Endodermal cell (in vitro differentiated cells): ENCODE data around the gene VPS35L. TPM values are rescaled to one million over a fixed set of nuclear protein-coding genes. Genes with fewer than 3 reads are reported as not detected.

Experiments used
- DNase-seq: peaks from one replicate; pipeline ENCODE4 v3.0.0-alpha.2; 2017
- H3K27ac ChIP-seq: 2 replicates; pipeline ENCODE4 v1.5.1; 2013; ENCODE audit warnings: mild to moderate bottlenecking, low read depth, low read length, moderate library complexity
- H3K27me3 ChIP-seq: 2 replicates; pipeline ENCODE4 v1.6.1; 2013; ENCODE audit warnings: mild to moderate bottlenecking, low read length, moderate library complexity; ENCODE audit not compliant: insufficient read depth, control insufficient read depth, poor library complexity, severe bottlenecking
- H3K36me3 ChIP-seq: 2 replicates; pipeline ENCODE4 v1.7.0; 2013; ENCODE audit warnings: mild to moderate bottlenecking, low read length, moderate library complexity; ENCODE audit not compliant: control insufficient read depth, insufficient read depth
- H3K4me1 ChIP-seq: one replicate; pipeline ENCODE4 v1.7.0; 2013; ENCODE audit warnings: low read length; ENCODE audit not compliant: control insufficient read depth, insufficient read depth
- H3K4me3 ChIP-seq: 2 replicates; pipeline ENCODE4 v1.5.1; 2013; ENCODE audit warnings: mild to moderate bottlenecking, low read length, moderate library complexity
- H3K9ac ChIP-seq: 2 replicates; pipeline ENCODE4 v1.6.1; 2013; ENCODE audit warnings: mild to moderate bottlenecking, low read length, moderate library complexity; ENCODE audit not compliant: poor library complexity, severe bottlenecking; ENCODE audit errors: extremely low read depth
- H3K9me3 ChIP-seq: 2 replicates; pipeline ENCODE4 v1.6.1; 2013; ENCODE audit warnings: mild to moderate bottlenecking, low read length, moderate library complexity; ENCODE audit not compliant: control insufficient read depth
- H3K27ac Mint-ChIP-seq: 2 replicates; pipeline ENCODE4 v1.8.0; 2020; ENCODE audit warnings: mixed read lengths
- H3K27me3 Mint-ChIP-seq: 2 replicates; pipeline ENCODE4 v1.8.0; 2021; ENCODE audit warnings: mild to moderate bottlenecking, mixed read lengths; ENCODE audit not compliant: insufficient read depth
- H3K36me3 Mint-ChIP-seq: 2 replicates; pipeline ENCODE4 v1.8.0; 2020; ENCODE audit warnings: low read depth, mixed read lengths
- H3K4me1 Mint-ChIP-seq: 2 replicates; pipeline ENCODE4 v1.8.0; 2020; ENCODE audit warnings: mixed read lengths
- H3K4me3 Mint-ChIP-seq: 2 replicates; pipeline ENCODE4 v1.8.0; 2020; ENCODE audit warnings: mild to moderate bottlenecking, moderate library complexity, mixed read lengths
- H3K9me3 Mint-ChIP-seq: 2 replicates; pipeline ENCODE4 v1.8.0; 2020; ENCODE audit warnings: mild to moderate bottlenecking, mixed read lengths
- CTCF ChIP-seq: fragments of 200-600 bp; sonication (generic); conservative IDR thresholded peaks from 2 replicates; pipeline ENCODE4 v1.5.0; 2021; ENCODE audit warnings: antibody characterized with exemption, mild to moderate bottlenecking
- WGBS, 2 experiments: methylation state at CpG; one replicate each; pipeline versions ENCODE4 v1.1.5 to v1.1.7; 2013; ENCODE audit warnings: missing lambda C conversion rate in 2 of 2, mixed read lengths in 1 of 2; ENCODE audit not compliant: insufficient coverage in 1 of 2, insufficient read length in 1 of 2; 5-methylcytosine and 5-hydroxymethylcytosine counted together
- total RNA-seq, 2 donors: library from RNA; stranded (reverse); fragmentation: NEBNext Ultra II Directional in 1 of 2; extraction: Animal tissue kit (Norgen Biotek cat#: 25700) in 1 of 2; gene quantifications; 2 replicates in 1 of 2; 3 replicates in 1 of 2; pipeline ENCODE4 v1.2.1, GENCODE V29; 2021

VPS35L gene
- total RNA-seq, 2 donors from 2014 or later, result 61.5 to 82.0 TPM

- Histone ChIP-seq H3K9ac (no peak overlapping the region), H3K4me3 (no peak overlapping the region), H3K36me3 (peaks cover under 1% of the 10 kb centered on the region), H3K27me3 (no peaks in the 10 kb centered on the region), H3K4me1 (peaks cover 4% of the 10 kb centered on the region), H3K9me3 (no peaks in the 10 kb centered on the region), H3K27ac (no peak overlapping the region)
- peak overlapping the region; percentile 87 for H3K27ac Mint-ChIP-seq
- H3K4me3 Mint-ChIP-seq, result no peak overlapping the region
- no peak for DNase-seq
- H3K36me3 Mint-ChIP-seq, result peaks cover 12% of the 10 kb centered on the region
- H3K9me3 Mint-ChIP-seq, result no peaks in the 10 kb centered on the region
- TF ChIP-seq CTCF, result no peak
- no peaks in the 10 kb centered on the region for H3K27me3 Mint-ChIP-seq
- H3K4me1 Mint-ChIP-seq, result peaks cover 26% of the 10 kb centered on the region
Measured at GRCh38 chr16:19743816-19744159, 188.3 kb downstream of the VPS35L start.

- no peak for TF ChIP-seq CTCF
- H3K4me1 ChIP-seq, result peaks cover 4% of the 10 kb centered on the region
- Mint-ChIP-seq H3K4me3 (no peak overlapping the region), H3K9me3 (no peaks in the 10 kb centered on the region), H3K36me3 (peaks cover 5% of the 10 kb centered on the region), H3K27me3 (no peaks in the 10 kb centered on the region), H3K27ac (no peak overlapping the region), H3K4me1 (peaks cover 28% of the 10 kb centered on the region)
- WGBS, 2 experiments, result 87 to 100% methylated on average over 1 to 3 of the region's 3 CpGs
- no peaks in the 10 kb centered on the region for H3K27me3 ChIP-seq
- DNase-seq, result no peak
- no peak overlapping the region for H3K4me3 ChIP-seq
- H3K9ac ChIP-seq, result no peak overlapping the region
- no peaks in the 10 kb centered on the region for H3K36me3 ChIP-seq
- no peaks in the 10 kb centered on the region for H3K9me3 ChIP-seq
- H3K27ac ChIP-seq, result no peak overlapping the region
Measured at GRCh38 chr16:19744670-19745069, 189.2 kb downstream of the VPS35L start.

GRCh38 chr16:19745286-19746010 lies 189.9 kb downstream of the VPS35L start:
- no peaks in the 10 kb centered on the region for H3K36me3 Mint-ChIP-seq

More at GRCh38 chr16:19745286-19746010, 189.9 kb downstream of the VPS35L start:
- H3K4me3 Mint-ChIP-seq, result no peak overlapping the region
- no peak overlapping the region for H3K27ac Mint-ChIP-seq
- H3K9me3 ChIP-seq, result no peaks in the 10 kb centered on the region
- peaks cover 4% of the 10 kb centered on the region for H3K4me1 ChIP-seq
- no peak overlapping the region for H3K4me3 ChIP-seq
- H3K9me3 Mint-ChIP-seq, result no peaks in the 10 kb centered on the region
- H3K27me3 Mint-ChIP-seq, result no peaks in the 10 kb centered on the region
- H3K4me1 Mint-ChIP-seq, result peaks cover 28% of the 10 kb centered on the region
- H3K27me3 ChIP-seq, result no peaks in the 10 kb centered on the region
- no peak for DNase-seq
- peak overlapping the region; percentile 75 for H3K27ac ChIP-seq
- H3K36me3 ChIP-seq, result no peaks in the 10 kb centered on the region
- no peak overlapping the region for H3K9ac ChIP-seq
- TF ChIP-seq CTCF, result no peak
- 90 to 91% methylated on average over 4 to 9 of the region's 9 CpGs for WGBS, 2 experiments
